AG04449 (cell line): ENCODE measurements around the gene SYTL3.
"Not testable (repeated sequence)": the region's sequence is repeated elsewhere in the genome, so short reads cannot be mapped to it uniquely, and the experiment has no call there.

ENCODE experiments used
- CTCF ChIA-PET: fragments of 350-600 bp; formaldehyde crosslinking; extraction: SDS; loops from one replicate; lab custom pipeline; 2021; ENCODE audit warnings: antibody characterized with exemption; lab: Yijun Ruan, JAX
- POLR2A ChIA-PET: fragments of 400-600, 350-600 bp; formaldehyde crosslinking; extraction: SDS; loops from one replicate; lab custom pipeline; 2020; ENCODE audit warnings: antibody characterized with exemption, inconsistent platforms; lab: Yijun Ruan, JAX
- DNase-seq: peaks from one replicate; pipeline ENCODE4 v3.0.0-alpha.2; 2010; ENCODE audit warnings: low read depth, low spot score
- H3K4me3 ChIP-seq: 2 replicates; pipeline ENCODE4 v1.5.1; 2011; ENCODE audit warnings: low read depth, mild to moderate bottlenecking, control low read depth, low read length
- TF ChIP-seq, protein P1 (sequence below): IDR thresholded peaks from one replicate; pipeline ENCODE4 v1.5.1; 2011; ENCODE audit warnings: mild to moderate bottlenecking, moderate library complexity, low read length, control low read depth, inconsistent platforms; ENCODE audit not compliant: insufficient read depth; ENCODE audit errors: missing control alignments

SYTL3 gene

DNA sequence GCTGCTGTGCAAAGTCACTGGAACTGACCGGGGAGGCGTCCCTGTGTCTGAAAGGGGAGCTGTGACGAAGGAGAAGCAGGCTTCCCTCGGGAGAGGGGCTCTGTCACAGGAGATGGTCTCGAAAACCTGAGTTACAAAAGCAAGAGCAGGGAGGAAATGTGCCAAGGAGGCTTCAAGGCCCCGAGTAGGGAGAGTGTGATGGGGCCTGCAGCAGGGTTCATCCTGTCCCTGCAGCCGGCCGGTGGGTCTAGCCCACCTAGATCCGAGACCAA lies 22.0 kb upstream of the SYTL3 start:
- ChIA-PET CTCF (interaction anchor here (1.7 kb wide), 1 partner anchor 63 kb away, joined by 8 read pairs; no protein-coding TSS in a partner anchor), POLR2A (interaction anchor here (0.6 kb wide), 1 partner anchor 19 kb away, joined by 4 read pairs; no protein-coding TSS in a partner anchor)
- H3K4me3 ChIP-seq, result no peak overlapping the region
- TF ChIP-seq, protein P1, sequence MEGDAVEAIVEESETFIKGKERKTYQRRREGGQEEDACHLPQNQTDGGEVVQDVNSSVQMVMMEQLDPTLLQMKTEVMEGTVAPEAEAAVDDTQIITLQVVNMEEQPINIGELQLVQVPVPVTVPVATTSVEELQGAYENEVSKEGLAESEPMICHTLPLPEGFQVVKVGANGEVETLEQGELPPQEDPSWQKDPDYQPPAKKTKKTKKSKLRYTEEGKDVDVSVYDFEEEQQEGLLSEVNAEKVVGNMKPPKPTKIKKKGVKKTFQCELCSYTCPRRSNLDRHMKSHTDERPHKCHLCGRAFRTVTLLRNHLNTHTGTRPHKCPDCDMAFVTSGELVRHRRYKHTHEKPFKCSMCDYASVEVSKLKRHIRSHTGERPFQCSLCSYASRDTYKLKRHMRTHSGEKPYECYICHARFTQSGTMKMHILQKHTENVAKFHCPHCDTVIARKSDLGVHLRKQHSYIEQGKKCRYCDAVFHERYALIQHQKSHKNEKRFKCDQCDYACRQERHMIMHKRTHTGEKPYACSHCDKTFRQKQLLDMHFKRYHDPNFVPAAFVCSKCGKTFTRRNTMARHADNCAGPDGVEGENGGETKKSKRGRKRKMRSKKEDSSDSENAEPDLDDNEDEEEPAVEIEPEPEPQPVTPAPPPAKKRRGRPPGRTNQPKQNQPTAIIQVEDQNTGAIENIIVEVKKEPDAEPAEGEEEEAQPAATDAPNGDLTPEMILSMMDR, result no peak
- DNase-seq, result no peak

DNA sequence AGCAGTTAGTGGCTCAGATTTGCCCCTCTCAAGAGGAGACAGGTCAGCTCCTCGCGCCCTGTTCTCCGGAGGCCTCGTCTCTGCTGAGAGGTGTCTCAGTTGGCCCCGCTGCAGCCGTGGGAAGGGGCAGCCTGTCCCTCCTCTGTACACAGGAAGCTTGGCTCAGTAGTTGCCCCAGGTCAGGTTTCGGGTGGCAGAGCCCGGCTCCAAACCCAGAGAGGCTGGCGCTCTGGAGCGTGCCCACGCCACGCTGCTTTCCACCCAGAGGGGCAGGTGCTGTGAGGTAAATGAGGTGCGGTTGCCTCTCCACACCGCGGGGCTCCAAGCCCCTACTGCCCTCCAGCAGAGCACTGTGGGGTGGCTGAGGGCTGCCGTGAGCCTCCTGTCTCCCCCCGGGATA lies 21.3 kb upstream of the SYTL3 start:
- DNase-seq, result no peak
- ChIA-PET POLR2A (interaction anchor here (0.6 kb wide), 1 partner anchor 9 kb away, joined by 3 read pairs; no protein-coding TSS in a partner anchor), CTCF (interaction anchor here (1.0 to 1.7 kb wide), 5 partner anchors 24 to 414 kb away, joined by 3 to 8 read pairs (median 5); no protein-coding TSS in a partner anchor)
- no peak overlapping the region for H3K4me3 ChIP-seq
- TF ChIP-seq, protein P1, result no peak

DNA sequence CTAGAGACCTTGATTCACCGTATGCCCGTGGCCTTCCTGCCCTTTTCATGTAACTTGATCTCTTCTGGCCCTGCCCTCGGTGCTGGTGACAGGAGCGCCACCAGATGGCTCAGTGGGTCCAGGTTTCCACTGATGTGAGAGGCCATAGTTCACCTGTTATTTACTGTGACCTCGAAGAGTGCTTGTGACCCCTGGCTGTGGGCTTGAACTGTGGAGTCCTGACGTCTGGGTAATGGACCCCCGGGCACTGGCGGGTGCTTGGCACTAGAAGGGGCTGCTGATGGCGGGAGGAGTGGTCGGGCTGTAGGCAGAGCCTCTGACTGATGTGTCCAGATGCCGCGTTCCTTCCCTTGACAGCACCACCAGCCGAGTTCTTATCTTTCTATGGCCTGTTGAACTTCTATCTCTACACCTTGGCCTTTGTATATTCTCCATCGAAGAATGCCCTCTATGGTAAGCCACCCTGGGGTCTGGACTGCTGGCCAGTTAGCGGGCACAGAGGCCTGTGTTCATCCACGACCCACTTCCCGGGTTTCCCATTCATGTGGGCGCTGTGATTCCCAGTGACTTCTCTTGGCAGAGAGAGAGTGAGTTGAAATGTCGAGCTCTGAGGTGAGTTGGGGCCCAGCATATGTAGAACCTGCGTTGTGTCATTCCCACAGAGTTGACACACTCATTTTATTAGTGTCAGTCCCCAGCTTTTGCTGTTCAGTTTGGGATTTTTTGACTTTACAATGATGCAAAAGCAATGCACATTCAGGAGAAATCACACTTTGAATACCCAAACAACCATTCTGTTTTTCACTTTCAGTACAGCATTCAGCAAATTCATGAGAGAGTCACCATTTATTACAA lies 20.3 kb upstream of the SYTL3 start:
- TF ChIP-seq, protein P1, result no peak
- CTCF ChIA-PET, result interaction anchor here (0.7 to 2.1 kb wide), 8 partner anchors 19 to 424 kb away, joined by 3 to 8 read pairs (median 4); no protein-coding TSS in a partner anchor
- DNase-seq, result no peak
- POLR2A ChIA-PET, result no interaction called here
- no peak overlapping the region for H3K4me3 ChIP-seq

DNA sequence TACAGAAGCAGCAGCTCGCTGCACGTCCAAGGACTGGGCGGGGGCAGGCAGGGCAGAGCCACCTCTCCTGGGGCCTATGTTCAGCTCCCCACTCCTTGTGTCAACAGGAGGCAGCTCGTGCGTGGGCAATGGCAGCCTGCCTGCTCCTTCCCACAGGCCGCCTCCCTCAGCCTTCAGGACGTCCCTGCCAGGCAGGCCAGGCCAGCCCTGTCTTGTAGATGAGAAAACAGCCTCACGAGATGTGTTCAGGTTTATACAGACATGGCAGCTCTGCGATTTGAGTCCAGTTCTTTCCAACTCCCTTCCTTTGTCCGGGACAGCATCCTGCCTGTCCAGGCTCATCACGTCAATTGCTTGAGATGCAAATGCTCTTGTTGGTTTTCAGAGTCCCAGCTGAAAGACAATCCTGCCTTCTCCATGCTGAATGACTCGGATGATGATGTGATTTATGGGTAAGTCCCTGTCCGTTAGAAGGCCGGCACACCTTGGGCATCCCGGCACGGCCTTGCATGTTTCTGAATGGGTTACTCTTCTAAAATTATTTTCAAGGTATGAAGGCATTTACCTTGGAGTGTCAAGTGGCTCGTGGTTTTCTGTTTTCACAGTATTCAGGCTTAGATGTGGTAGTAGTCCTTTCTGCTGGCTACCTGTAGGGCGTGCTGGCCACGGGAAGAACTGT lies 18.8 kb upstream of the SYTL3 start:
- CTCF ChIA-PET, result interaction anchor here (1.5 to 2.1 kb wide), 3 partner anchors 18 to 60 kb away, joined by 3 to 8 read pairs (median 4); no protein-coding TSS in a partner anchor
- TF ChIP-seq, protein P1, result no peak
- H3K4me3 ChIP-seq, result no peak overlapping the region
- no peak for DNase-seq
- POLR2A ChIA-PET, result no interaction called here

DNA sequence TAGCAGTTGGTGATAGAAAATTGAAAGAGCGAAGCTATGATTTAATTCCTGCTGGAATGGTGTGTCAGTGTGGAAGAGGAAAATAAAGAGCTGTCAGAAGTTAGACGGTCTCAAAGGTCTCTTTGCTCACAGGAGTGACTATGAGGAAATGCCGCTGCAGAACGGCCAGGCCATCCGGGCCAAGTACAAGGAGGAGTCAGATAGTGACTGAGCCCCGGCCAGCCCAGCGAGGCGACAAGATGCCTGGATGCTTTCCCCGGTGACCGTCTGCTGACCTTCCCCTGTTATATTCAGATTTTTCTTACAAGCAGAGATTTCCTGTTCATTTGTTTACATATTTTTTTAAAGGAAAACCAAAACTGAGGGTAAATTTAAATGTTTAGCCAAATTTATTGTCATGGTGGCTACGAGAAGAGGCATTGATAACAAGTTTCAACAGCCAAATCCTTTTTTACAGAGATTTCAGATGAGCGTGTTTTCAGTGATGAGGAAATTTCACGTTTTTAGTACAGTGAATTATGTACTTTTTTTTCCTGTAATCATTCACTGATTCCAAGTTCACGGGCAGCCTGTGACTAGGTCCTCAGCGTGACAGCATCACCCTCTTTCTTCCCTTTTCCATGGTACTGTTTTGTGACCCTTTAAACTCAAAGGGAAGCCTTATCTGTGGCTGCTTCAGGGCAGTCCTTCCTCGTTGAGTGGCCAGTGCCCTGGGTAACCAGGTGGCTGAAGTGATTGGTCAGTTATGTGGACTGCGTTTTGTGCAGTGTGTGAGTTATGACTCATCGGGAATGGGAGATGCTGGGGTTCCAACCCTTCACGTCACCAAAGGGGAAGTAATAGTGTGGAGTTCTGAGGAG lies 17.9 kb upstream of the SYTL3 start:
- CTCF ChIA-PET, result interaction anchor here (1.2 to 2.1 kb wide), 3 partner anchors 9 to 59 kb away, joined by 5 to 8 read pairs (median 8); no protein-coding TSS in a partner anchor
- H3K4me3 ChIP-seq, result no peak overlapping the region
- POLR2A ChIA-PET, result interaction anchor here (0.6 kb wide), 1 partner anchor 1018 kb away, joined by 3 read pairs; no protein-coding TSS in a partner anchor
- DNase-seq, result no peak
- TF ChIP-seq, protein P1, result no peak

DNA sequence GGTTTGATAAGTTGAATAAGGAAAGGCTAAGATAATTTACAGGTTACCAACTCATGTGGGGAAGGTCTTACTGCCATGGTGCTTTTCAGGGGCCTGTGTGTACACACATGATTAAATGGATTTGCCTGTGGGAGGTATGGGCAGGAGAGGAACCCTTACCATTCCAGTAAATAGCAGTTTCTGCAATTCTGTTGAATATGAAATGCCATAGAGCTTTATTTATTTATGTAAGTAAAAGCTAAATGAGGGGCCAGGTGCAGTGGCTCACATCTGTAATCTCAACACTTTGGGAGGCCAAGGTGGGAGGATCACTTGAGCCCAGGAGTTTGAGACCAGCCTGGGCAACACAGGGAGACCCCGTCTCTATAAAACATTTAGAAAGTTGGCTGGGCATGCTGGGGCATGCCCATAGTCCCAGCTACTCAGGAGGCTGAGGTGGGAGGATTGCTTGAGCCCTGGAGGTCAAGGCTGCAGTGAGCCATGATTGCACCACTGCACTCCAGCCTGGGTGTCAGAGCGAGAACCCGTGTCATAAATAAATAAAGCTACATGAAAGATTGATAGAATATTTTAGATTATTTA lies 17.2 kb upstream of the SYTL3 start:
- CTCF ChIA-PET, result interaction anchor here (0.5 to 1.6 kb wide), 4 partner anchors 10 to 144 kb away, joined by 3 to 8 read pairs (median 4); no protein-coding TSS in a partner anchor
- POLR2A ChIA-PET, H3K4me3 ChIP-seq, DNase-seq: not testable (repeated sequence)
